K562 (cell line): ENCODE measurements around the gene ERC2. TPM values are rescaled to one million over a fixed set of nuclear protein-coding genes. Genes with fewer than 3 reads are reported as not detected.

Source experiments
- ATAC-seq: fragments of 200-7000 bp; cut with Tn5 transposase; 3 replicates; pipeline ENCODE4 v1.9.1; 2020; ENCODE audit warnings: moderate library complexity
- BruUV-seq: library from RNA; stranded (reverse); fragments of 400-500 nt; replicated peaks from 2 replicates; lab custom pipeline; 2021; lab: Mats Ljungman, UMichigan
- CTCF ChIA-PET: fragments of 300-600 bp; formaldehyde crosslinking; extraction: SDS; loops from one replicate; lab custom pipeline; 2021; ENCODE audit warnings: low intra/inter-chr PET ratio; lab: Yijun Ruan, JAX
- POLR2A ChIA-PET: fragments of 300-600, 350-650 bp; sonication (Branson Sonifier 250); formaldehyde crosslinking; extraction: SDS; loops from one replicate; lab custom pipeline; 2021; ENCODE audit warnings: antibody characterized with exemption, inconsistent platforms; lab: Yijun Ruan, JAX
- DNase-seq, 4 experiments: peaks; one replicate each; pipeline versions ENCODE4 v3.0.0 to v3.0.0-alpha.2; 2011 to 2018; ENCODE audit warnings: low spot score in 3 of 4, mixed read lengths in 3 of 4; ENCODE audit errors: extremely low read depth in 1 of 4
- FAIRE-seq: peaks from 2 replicates; lab custom pipeline; 2011; peaks lifted over from hg19 to GRCh38; lab: Jason Lieb, UNC
- H2AFZ ChIP-seq: 2 replicates; pipeline ENCODE4 v1.6.0; 2011; ENCODE audit warnings: low read depth, low read length, control low read depth, inconsistent platforms
- H3K27ac ChIP-seq: fragments of 200-600 bp; 3 replicates; pipeline ENCODE4 v1.8.0; 2011; ENCODE audit warnings: low read depth, mild to moderate bottlenecking, control low read depth, inconsistent platforms, low read length, moderate library complexity, mixed read lengths; ENCODE audit errors: extremely low read depth
- H3K27me3 ChIP-seq, 2 experiments: fragments of 300-600 bp in 1 of 2; 2 replicates in 1 of 2; 3 replicates in 1 of 2; pipeline versions ENCODE4 v1.6.0 to v1.8.0; 2011; ENCODE audit warnings: inconsistent platforms in 2 of 2, low read length in 2 of 2, mild to moderate bottlenecking in 1 of 2, mixed read lengths in 1 of 2, moderate library complexity in 1 of 2; ENCODE audit not compliant: control insufficient read depth in 2 of 2, insufficient read depth in 2 of 2
- H3K36me3 ChIP-seq: fragments of 300-600 bp; 3 replicates; pipeline ENCODE4 v1.8.0; 2011; ENCODE audit warnings: mild to moderate bottlenecking, low read length, inconsistent platforms; ENCODE audit not compliant: control insufficient read depth, insufficient read depth
- H3K4me1 ChIP-seq, 2 experiments: fragments of 200-600 bp in 1 of 2; replicated peaks in 1 of 2; 2 replicates in 1 of 2; 3 replicates in 1 of 2; pipeline versions ENCODE4 v1.5.1 to v1.8.0; 2011; ENCODE audit warnings: inconsistent platforms in 2 of 2, low read length in 2 of 2, mild to moderate bottlenecking in 1 of 2, mixed read lengths in 1 of 2, moderate library complexity in 1 of 2; ENCODE audit not compliant: control insufficient read depth in 2 of 2, insufficient read depth in 2 of 2
- H3K4me2 ChIP-seq: 2 replicates; pipeline ENCODE4 v1.6.1; 2011; ENCODE audit warnings: low read length, control low read depth, inconsistent platforms, mixed read lengths; ENCODE audit not compliant: insufficient read depth
- H3K4me3 ChIP-seq: fragments of 200-600 bp; sonication (generic), shearing (Covaris generic); 2 replicates; pipeline ENCODE4 v1.5.1; 2016; ENCODE audit warnings: control low read depth, inconsistent platforms
- H3K79me2 ChIP-seq: fragments of 200-600 bp; 3 replicates; pipeline ENCODE4 v1.8.0; 2011; ENCODE audit warnings: low read length, inconsistent platforms; ENCODE audit not compliant: control insufficient read depth, insufficient read depth
- H3K9ac ChIP-seq, 2 experiments: 2 replicates each; pipeline versions ENCODE4 v1.6.0 to v1.6.1; 2011; ENCODE audit warnings: low read depth in 2 of 2, low read length in 2 of 2, control low read depth in 1 of 2, inconsistent platforms in 1 of 2, mild to moderate bottlenecking in 1 of 2, mixed read lengths in 1 of 2; ENCODE audit not compliant: insufficient read depth in 1 of 2
- H3K9me1 ChIP-seq: one replicate; pipeline ENCODE4 v1.6.0; 2011; ENCODE audit warnings: inconsistent platforms, mild to moderate bottlenecking, low read length, moderate library complexity; ENCODE audit not compliant: control insufficient read depth, insufficient read depth
- H3K9me3 ChIP-seq: replicated peaks from 2 replicates; pipeline ENCODE4 v1.5.1; 2011; ENCODE audit warnings: low read depth, low read length, inconsistent platforms; ENCODE audit not compliant: control insufficient read depth, insufficient read depth
- H4K20me1 ChIP-seq: replicated peaks from 2 replicates; pipeline ENCODE4 v1.6.1; 2011; ENCODE audit warnings: low read length, inconsistent platforms, mixed read lengths; ENCODE audit not compliant: control insufficient read depth, insufficient read depth
- ARID1B ChIP-seq: fragments of 450-650 bp; IDR thresholded peaks from 2 replicates; pipeline ENCODE4 v1.6.1; 2016; ENCODE audit warnings: antibody characterized with exemption, mild to moderate bottlenecking, inconsistent platforms
- CREM ChIP-seq: IDR thresholded peaks from 2 replicates; pipeline ENCODE4 v1.6.1; 2014; ENCODE audit warnings: antibody characterized with exemption, low read depth
- CTBP1 ChIP-seq: fragments of 450-650 bp; IDR thresholded peaks from 2 replicates; pipeline ENCODE4 v1.6.1; 2016; ENCODE audit warnings: borderline replicate concordance
- MYNN ChIP-seq, 2 experiments: sonication (generic); formaldehyde crosslinking in 1 of 2; IDR thresholded peaks; 2 replicates each; pipeline versions ENCODE4 v1.5.0 to v1.6.1; 2016 to 2020; ENCODE audit warnings: antibody characterized with exemption in 1 of 2, missing genetic modification reagents in 1 of 2
- SAFB2 ChIP-seq: fragments of 200-400 bp; formaldehyde crosslinking; IDR thresholded peaks from 2 replicates; pipeline ENCODE4 v1.6.1; 2018; ENCODE audit warnings: borderline replicate concordance, low read length, low read depth, moderate library complexity; ENCODE audit not compliant: severe bottlenecking
- TAF7 ChIP-seq: fragments of 450-650 bp; IDR thresholded peaks from 2 replicates; pipeline ENCODE4 v1.6.1; 2016; ENCODE audit warnings: missing genetic modification characterization, missing compliant biosample characterization
- TFAM ChIP-seq: fragments of 250-450 bp; sonication (Bioruptor Pico); conservative IDR thresholded peaks from 2 replicates; pipeline ENCODE4 v1.5.0; 2021; ENCODE audit warnings: mild to moderate bottlenecking, moderate library complexity
- TFE3 ChIP-seq: fragments of 450-650 bp; formaldehyde crosslinking; IDR thresholded peaks from 2 replicates; pipeline ENCODE4 v1.4.0; 2020; ENCODE audit warnings: mild to moderate bottlenecking, mixed read lengths
- TGIF2 ChIP-seq: sonication (generic); formaldehyde crosslinking; IDR thresholded peaks from 2 replicates; pipeline ENCODE4 v1.8.1; 2022; ENCODE audit warnings: mild to moderate bottlenecking, missing genetic modification reagents, moderate library complexity
- WGBS: fragments of 100-300 bp; shearing (Covaris generic); methylation state at CpG from one replicate; pipeline ENCODE4 v1.1.6; 2016; ENCODE audit warnings: low coverage, mixed read lengths; ENCODE audit not compliant: insufficient coverage; ENCODE audit errors: missing lambda C conversion rate; 5-methylcytosine and 5-hydroxymethylcytosine counted together
- in situ Hi-C: fragments of 300-500 bp; cut with MboI; formaldehyde crosslinking; loops from 4 replicates; pipeline ENCODE4 v1.15.0; 2018; ENCODE audit warnings: inconsistent platforms, mixed read lengths
- intact Hi-C: fragments of 100-400 bp; cut with micrococcal nuclease; formaldehyde crosslinking; loops from 2 replicates; pipeline ENCODE4 v1.14.2; 2022
- polyA plus RNA-seq, 8 experiments: library from polyadenylated mRNA; depleted of rRNA in 4 of 8; stranded (reverse) in 5 of 8; unstranded in 3 of 8; fragments of >200 nt; fragmentation: Nextera tagmentation in 2 of 8; fragmentation: Illumina TruSeq in 1 of 8; extraction: Ambion mirVana in 2 of 8; extraction: Trizol in 1 of 8; gene quantifications; 2 replicates each; pipeline versions ENCODE4 v1.2.1 to v1.2.3, GENCODE V29; 2011 to 2014; ENCODE audit warnings: inconsistent platforms in 1 of 8, missing spikeins in 1 of 8
- total RNA-seq, 7 experiments: library from RNA; depleted of rRNA in 6 of 7; stranded (reverse); fragments of >200 nt in 6 of 7; fragmentation: Illumina TruSeq in 2 of 7; extraction: Trizol in 2 of 7; gene quantifications; 2 replicates each; pipeline versions ENCODE4 v1.2.1 to v1.2.3, GENCODE V29; 2011 to 2021; ENCODE audit warnings: low replicate concordance in 1 of 7
- TF ChIP-seq, protein P1 (sequence below): fragments of 200-800 bp; sonication (Bioruptor generic); IDR thresholded peaks from 2 replicates; pipeline ENCODE4 v1.6.1; 2016; ENCODE audit warnings: missing genetic modification characterization, missing compliant biosample characterization
- TF ChIP-seq, protein P2 (sequence below), 2 experiments: fragments of 450-650 bp in 1 of 2; IDR thresholded peaks; 2 replicates each; pipeline ENCODE4 v1.6.1; 2011 to 2017; ENCODE audit warnings: low read depth in 2 of 2, antibody characterized with exemption in 1 of 2, borderline replicate concordance in 1 of 2, low read length in 1 of 2, mild to moderate bottlenecking in 1 of 2, mixed read lengths in 1 of 2; ENCODE audit not compliant: control insufficient read depth in 1 of 2

The ERC2 gene
- total and polyA plus RNA-seq, 9 of the 15 experiments (the other 6 are each of a cell fraction or from before 2014, with no cell fraction given): 0.04 to 0.18 (median 0.07) TPM; not detected in 2

DNA sequence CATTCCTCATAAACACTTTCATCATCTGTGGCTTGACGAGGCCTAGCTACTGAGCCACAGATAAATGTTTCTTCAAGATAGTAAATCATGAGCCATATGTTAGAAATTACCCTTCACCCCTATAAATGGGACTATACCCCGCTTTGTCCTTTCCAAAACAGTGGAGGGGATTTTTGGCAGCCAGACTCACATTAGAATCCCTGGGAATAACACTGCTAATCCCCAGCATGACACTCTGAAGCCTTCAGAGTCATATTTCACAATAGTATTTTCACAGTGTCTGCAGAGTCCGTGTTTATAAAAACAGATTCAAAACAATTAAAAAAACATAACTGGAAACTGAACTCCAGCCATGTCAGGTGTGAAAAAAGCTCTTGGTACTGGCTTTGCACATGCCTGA is 271.6 kb downstream of the ERC2 start:
- Histone ChIP-seq H3K36me3 (no peaks in the 10 kb centered on the region), H4K20me1 (no peaks in the 10 kb centered on the region), H3K27ac (no peak overlapping the region), H3K4me3 (no peak overlapping the region), H3K9me3 (no peaks in the 10 kb centered on the region), H2AFZ (no peak overlapping the region), H3K4me2 (no peak overlapping the region), H3K79me2 (no peaks in the 10 kb centered on the region), H3K9me1 (no peaks in the 10 kb centered on the region), H3K9ac (no peak overlapping the region), H3K27me3 (no peaks in the 10 kb centered on the region), H3K4me1 (no peaks in the 10 kb centered on the region)
- FAIRE-seq (no peak), DNase-seq (no peak), ATAC-seq (no peak)
- no peak for TF ChIP-seq TGIF2 (CRISPR knock-in tag)
- TF ChIP-seq TFE3 (CRISPR knock-in tag): no peak
- no peak for TF ChIP-seq ARID1B
- TF ChIP-seq TFAM (CRISPR knock-in tag): no peak
- TF ChIP-seq CREM: no peak
- TF ChIP-seq TAF7 (tag): no peak
- TF ChIP-seq MYNN (IDR thresholded peaks at IDR 0.05): no peak
- TF ChIP-seq MYNN (CRISPR knock-in tag; IDR thresholded peaks at IDR 0.05): no peak
- TF ChIP-seq, protein P1, sequence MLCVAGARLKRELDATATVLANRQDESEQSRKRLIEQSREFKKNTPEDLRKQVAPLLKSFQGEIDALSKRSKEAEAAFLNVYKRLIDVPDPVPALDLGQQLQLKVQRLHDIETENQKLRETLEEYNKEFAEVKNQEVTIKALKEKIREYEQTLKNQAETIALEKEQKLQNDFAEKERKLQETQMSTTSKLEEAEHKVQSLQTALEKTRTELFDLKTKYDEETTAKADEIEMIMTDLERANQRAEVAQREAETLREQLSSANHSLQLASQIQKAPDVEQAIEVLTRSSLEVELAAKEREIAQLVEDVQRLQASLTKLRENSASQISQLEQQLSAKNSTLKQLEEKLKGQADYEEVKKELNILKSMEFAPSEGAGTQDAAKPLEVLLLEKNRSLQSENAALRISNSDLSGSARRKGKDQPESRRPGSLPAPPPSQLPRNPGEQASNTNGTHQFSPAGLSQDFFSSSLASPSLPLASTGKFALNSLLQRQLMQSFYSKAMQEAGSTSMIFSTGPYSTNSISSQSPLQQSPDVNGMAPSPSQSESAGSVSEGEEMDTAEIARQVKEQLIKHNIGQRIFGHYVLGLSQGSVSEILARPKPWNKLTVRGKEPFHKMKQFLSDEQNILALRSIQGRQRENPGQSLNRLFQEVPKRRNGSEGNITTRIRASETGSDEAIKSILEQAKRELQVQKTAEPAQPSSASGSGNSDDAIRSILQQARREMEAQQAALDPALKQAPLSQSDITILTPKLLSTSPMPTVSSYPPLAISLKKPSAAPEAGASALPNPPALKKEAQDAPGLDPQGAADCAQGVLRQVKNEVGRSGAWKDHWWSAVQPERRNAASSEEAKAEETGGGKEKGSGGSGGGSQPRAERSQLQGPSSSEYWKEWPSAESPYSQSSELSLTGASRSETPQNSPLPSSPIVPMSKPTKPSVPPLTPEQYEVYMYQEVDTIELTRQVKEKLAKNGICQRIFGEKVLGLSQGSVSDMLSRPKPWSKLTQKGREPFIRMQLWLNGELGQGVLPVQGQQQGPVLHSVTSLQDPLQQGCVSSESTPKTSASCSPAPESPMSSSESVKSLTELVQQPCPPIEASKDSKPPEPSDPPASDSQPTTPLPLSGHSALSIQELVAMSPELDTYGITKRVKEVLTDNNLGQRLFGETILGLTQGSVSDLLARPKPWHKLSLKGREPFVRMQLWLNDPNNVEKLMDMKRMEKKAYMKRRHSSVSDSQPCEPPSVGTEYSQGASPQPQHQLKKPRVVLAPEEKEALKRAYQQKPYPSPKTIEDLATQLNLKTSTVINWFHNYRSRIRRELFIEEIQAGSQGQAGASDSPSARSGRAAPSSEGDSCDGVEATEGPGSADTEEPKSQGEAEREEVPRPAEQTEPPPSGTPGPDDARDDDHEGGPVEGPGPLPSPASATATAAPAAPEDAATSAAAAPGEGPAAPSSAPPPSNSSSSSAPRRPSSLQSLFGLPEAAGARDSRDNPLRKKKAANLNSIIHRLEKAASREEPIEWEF: no peak
- no peak for TF ChIP-seq CTBP1
- TF ChIP-seq SAFB2: no peak
- TF ChIP-seq, protein P2, sequence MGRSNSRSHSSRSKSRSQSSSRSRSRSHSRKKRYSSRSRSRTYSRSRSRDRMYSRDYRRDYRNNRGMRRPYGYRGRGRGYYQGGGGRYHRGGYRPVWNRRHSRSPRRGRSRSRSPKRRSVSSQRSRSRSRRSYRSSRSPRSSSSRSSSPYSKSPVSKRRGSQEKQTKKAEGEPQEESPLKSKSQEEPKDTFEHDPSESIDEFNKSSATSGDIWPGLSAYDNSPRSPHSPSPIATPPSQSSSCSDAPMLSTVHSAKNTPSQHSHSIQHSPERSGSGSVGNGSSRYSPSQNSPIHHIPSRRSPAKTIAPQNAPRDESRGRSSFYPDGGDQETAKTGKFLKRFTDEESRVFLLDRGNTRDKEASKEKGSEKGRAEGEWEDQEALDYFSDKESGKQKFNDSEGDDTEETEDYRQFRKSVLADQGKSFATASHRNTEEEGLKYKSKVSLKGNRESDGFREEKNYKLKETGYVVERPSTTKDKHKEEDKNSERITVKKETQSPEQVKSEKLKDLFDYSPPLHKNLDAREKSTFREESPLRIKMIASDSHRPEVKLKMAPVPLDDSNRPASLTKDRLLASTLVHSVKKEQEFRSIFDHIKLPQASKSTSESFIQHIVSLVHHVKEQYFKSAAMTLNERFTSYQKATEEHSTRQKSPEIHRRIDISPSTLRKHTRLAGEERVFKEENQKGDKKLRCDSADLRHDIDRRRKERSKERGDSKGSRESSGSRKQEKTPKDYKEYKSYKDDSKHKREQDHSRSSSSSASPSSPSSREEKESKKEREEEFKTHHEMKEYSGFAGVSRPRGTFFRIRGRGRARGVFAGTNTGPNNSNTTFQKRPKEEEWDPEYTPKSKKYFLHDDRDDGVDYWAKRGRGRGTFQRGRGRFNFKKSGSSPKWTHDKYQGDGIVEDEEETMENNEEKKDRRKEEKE (IDR thresholded peaks at IDR 0.05; ENCODE audit: borderline replicate concordance in 1 of 2, control insufficient read depth in 1 of 2, low read depth in 2 of 2, low read length in 1 of 2): no peak
- CTCF ChIA-PET: no interaction called here
- in situ Hi-C loops (no loop called here), intact Hi-C loops (no loop called here)
- BruUV-seq: no TSS peak
- POLR2A ChIA-PET: no interaction called here
- WGBS: 0% methylated on average over 3 of the region's 3 CpGs
